Activated CD8-positive, alpha-beta memory T cell treated with anti-CD3 and anti-CD28 coated beads for 36 hours (primary cell): Measurements from ENCODE around the gene KLHL26. TPM values are rescaled to one million over a fixed set of nuclear protein-coding genes. Genes with fewer than 3 reads are reported as not detected.

ENCODE experiments used
- CTCF ChIA-PET: fragments of 350-600 bp; sonication (Branson Sonifier 250); formaldehyde crosslinking; loops from one replicate; lab custom pipeline; 2021; ENCODE audit warnings: antibody characterized with exemption; lab: Charles Lee
- POLR2A ChIA-PET: fragments of 350-600 bp; sonication (Branson Sonifier 250); formaldehyde crosslinking; loops from one replicate; lab custom pipeline; 2021; ENCODE audit warnings: antibody characterized with exemption; lab: Charles Lee
- total RNA-seq, 2 experiments: library from RNA; stranded (reverse); gene quantifications; one replicate each; pipeline ENCODE4 v1.2.3, GENCODE V29; 2021

KLHL26 gene
- total RNA-seq, 2 experiments from 2014 or later, result 11.8 to 14.3 TPM

DNA sequence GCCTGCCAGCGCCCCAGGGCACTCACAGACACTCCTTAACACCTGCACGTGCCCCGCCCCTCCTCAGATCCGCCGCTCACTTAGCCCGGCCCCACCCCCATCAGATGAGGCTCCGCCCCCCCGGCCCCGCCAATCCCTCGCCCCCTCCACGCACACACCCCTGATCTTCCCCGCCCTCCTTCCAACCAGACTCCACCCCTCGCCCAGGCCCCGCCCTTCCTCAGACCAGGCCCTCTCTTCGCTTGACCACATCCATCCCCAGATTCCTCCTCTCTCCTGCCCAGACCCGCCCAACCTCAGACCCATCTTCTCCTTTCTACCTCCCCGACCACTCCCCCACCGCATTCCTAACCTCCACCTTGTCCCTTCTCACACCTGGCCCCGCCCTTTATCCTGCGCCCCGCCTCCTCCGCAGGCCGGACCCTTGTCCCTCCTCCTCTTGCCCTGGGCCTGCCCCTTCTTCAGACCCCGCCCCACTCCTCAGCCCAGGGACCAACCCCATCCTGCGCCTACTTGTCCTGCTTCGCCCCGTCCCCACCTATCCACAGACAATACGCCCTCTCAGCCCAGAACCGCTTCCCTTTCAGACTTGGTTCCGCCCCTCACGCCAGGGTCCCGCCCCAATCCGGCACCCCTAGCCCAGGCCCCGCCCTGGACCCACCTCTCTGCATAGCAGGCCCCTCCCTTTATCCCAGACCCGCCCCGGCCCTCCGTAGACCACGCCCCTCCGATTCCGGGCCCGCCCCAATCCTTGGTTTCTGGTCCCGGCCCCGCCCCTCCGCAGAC lies 452 bp upstream of the KLHL26 start:
- POLR2A ChIA-PET, result interaction anchor here (1.7 kb wide), 1 partner anchor 196 kb away, joined by 3 read pairs; the partner anchor contains the start of gene UPF1

DNA sequence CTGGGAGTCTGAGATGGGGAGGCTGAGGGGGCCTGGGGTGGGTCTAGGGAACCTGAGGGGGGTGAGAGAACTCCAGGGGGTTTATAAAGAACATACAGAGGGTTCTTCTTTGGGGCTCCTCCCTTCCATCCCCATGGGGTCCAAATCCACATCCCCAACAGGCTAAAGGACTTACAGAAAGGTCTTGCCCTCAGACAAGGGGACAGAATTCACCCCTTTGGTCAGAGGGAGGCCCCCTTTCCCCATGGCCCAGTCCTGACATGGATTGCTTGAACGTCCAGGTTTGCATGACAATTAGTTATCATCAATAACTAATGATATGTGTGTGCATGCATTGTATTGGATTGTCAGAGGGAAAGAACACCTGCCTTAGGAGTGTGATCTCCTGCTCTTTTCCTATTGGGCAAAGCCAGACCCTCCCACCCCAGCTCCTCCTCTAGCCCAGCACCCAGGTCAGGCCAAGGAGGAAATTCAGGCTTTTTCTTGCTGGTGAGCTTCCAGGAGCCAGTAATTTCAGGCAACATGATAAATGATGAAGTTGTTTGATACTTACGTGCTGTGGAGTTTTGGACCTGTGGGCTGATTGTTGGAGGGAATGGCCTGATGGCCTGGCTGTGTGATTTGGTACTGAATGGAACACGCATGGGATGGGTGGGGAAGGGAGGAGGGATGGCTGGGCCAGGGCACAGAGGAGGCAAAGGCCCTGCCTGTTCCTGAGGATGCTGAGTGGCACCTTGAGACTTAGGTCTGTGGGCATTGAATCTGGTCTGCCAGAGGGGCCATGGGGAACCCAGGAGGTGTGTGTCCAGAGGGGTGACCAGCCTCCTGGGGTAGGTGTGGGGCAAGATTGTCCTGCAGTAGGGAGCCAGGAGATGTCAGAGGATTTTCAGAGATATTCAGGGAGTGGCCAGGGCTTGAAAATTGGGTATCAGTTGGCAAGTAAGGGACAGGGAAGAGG lies 1.1 kb downstream of the KLHL26 start:
- ChIA-PET CTCF (interaction anchor here (0.6 kb wide), 1 partner anchor 68 kb away, joined by 3 read pairs; no protein-coding TSS in a partner anchor), POLR2A (no interaction called here)

More for the DNA sequence above, 452 bp upstream of the KLHL26 start:
- CTCF ChIA-PET, result no interaction called here

DNA sequence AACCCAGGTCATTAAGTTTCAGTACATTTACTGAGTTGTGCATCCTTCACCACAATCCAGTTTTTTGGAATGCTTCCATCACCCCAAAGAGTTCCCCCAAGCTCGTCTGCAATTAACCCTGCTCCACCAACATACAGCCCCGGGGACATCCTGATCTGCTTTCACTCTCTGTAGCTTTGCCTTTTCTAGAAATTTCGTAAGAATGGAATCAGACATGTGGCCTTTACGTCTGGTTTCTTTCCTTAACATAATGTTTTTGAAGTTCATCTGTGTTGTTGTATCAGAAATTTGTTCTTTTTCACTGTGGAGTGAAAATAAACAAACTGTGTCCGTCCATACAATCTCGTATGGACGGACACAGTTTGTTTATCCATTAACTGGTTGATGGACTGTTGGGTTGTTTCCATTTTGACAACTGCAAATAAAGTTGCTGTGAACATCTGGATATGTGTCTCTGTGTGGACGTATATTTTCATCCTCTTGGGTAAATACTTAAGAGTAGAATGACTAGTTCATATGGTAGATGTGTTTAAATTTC lies 2.9 kb downstream of the KLHL26 start:
- ChIA-PET POLR2A (interaction anchor here (0.6 kb wide), 1 partner anchor 89 kb away, joined by 7 read pairs; no protein-coding TSS in a partner anchor), CTCF (no interaction called here)

DNA sequence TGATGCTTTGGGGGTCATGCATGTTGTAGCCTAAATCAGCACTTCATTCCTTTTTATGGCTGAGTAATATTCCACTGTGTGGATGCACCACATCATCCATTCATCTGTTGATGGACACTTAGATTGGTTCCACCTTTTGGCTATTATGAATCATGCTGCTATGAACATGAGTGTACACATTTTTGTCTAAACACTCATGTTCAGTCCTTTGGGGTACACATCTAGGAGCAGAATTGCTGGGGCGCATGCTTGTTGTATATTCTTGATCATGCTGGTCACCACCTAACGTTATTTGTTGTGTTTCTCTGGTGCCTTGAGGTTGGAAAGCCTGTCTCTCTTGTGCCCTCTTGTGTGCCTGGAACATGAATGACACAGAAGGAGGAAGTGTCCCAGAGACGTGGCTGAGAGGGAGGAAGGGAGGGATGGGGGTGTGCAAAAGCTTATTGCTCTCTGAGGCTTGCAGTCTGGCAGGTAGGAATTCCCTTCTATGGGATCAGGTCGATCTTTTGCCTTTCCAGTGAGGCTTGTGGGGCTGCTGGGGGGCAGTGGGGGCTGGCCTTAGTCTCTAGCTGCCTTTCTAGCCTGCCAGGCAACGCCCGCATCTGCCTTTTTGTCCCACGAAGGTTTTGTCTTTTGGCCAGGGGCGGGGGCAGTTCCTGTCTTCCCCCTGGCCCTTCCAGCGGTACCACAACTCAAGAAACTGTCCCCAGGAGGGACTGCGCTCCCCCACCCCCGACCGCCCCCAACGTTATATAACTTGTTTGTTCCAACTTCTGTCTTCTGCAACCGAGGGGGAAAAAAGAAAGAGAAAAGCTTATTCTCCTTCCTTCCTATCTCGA lies 7.6 kb downstream of the KLHL26 start:
- POLR2A ChIA-PET, result no interaction called here

DNA sequence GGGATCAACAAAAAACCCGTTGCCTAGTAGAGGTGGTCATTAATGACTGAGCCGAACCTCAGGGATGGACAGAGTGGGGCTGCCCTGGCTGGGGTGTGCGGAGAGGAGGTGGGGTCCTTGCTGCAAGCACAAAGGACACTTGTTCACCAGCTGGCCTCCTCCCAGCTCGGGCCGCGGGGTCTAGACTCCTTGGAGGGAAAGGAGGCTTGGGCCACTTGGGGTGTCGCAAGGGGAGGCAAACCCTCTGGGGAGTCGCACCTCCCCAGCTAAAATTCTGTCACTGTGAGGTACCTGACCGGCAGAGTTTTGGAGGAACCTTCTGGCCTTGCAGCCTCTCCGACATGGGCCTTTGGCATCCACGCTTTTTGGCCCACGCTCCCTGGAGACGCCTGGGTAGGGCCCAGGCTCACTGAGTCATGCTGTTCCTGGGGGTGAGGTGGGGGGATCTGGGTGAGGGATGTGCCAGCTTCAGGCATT lies 8.2 kb downstream of the KLHL26 start:
- CTCF ChIA-PET, result interaction anchor here (0.6 kb wide), 1 partner anchor 707 kb away, joined by 3 read pairs; no protein-coding TSS in a partner anchor
- POLR2A ChIA-PET, result no interaction called here

More for the DNA sequence above, 7.6 kb downstream of the KLHL26 start:
- CTCF ChIA-PET, result interaction anchor here (0.6 kb wide), 1 partner anchor 707 kb away, joined by 3 read pairs; no protein-coding TSS in a partner anchor

DNA sequence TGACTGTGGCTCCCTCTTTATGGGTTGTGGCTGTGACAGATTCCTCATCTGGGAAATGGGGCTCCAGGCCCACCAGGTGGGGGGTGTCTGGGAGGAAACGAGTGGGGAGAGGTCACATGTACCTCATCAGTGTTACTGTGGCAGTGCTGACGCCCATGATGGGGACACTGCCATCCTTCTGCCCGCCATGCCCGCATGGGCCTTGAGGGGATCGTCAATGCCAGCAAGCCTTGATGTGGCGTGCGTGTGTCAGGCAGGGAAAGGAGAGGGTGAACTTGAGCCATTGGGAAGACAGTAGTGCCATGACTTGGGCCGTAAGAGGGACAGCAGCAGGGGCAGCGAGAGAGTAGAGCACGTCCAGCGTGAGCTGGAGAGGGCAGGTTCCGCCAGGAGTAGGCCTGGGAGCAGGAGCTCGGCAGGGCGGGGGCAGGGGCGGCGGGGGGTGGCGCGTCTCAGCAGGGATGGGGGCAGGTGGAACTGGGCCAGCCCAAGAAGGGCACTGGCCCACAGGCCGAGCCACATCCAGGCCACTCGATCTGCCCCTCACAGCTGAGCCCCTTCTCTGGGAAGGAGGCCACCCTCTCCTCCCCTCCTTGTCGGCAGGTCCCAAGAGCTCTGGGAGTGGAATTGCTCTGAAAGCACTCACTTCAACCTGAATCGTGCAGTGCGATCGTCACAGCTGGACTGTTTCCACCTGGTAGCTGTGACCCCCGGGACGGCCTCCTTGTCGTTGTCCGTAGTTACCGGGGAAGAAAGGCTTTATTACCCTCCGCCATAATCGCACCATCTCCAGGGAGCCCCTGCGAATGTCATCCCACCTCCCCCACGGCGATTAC lies 9.9 kb downstream of the KLHL26 start:
- CTCF ChIA-PET, result no interaction called here

DNA sequence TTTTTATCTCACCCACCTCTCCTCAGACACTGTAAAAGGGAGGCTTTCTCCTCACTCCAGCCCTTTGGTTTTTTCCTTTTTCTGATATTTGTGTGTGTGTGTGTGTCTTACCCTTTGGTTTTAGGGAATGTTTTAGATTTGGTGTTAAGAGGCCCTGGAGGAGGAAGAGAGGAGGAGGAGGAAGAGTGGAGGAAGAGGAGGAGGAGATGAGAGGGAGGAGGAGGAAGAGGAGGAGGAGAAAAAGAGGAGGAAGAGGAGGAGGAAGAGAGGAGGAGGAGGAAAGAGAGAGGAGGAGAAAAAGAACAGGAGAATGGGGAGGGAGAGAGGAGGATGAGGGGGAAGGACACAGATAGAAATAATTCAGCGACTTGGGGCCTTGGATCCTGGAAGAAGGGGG lies 10.5 kb downstream of the KLHL26 start:
- POLR2A ChIA-PET, result no interaction called here
- CTCF ChIA-PET, result no interaction called here

More for the DNA sequence above, 9.9 kb downstream of the KLHL26 start:
- POLR2A ChIA-PET, result no interaction called here

DNA sequence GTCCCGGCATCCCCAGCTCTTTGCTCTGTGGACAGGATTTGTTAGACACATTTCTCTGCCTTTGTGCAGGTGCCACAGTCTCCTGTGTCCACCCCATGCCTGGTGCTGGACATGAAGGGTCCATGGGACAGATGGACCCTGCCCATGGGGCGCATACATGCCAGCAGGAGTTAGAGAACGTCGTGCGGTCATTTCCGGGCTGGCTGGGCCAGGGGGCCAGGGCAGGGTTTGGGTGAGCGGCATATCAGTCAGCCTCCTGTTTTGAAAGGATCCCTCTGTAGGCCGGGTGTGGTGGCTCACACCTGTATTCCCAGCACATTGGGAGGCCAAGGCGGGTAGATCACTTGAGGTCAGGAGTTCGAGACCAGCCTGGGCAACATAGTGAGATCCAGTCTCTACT lies 11.0 kb downstream of the KLHL26 start:
- CTCF ChIA-PET, result no interaction called here
- POLR2A ChIA-PET, result no interaction called here

DNA sequence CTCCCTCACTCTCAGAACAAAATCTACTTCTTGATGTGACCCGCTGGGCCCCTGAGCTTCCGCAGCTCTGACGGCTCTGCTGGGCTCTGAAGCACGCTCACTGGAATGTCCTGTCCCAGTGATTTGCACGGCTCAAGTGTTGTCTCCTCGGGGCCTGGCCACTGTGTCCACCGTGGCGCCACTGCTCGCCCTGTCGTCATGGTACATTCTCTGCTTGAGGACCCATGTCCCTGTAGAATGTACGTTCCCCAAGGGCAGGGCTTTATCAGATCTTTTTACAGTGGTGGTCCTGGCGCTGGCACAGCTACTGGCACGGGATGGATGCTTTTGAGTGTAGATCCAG lies 12.1 kb downstream of the KLHL26 start:
- ChIA-PET POLR2A (no interaction called here), CTCF (interaction anchor here (1.5 kb wide), 1 partner anchor 55 kb away, joined by 4 read pairs; no protein-coding TSS in a partner anchor)

DNA sequence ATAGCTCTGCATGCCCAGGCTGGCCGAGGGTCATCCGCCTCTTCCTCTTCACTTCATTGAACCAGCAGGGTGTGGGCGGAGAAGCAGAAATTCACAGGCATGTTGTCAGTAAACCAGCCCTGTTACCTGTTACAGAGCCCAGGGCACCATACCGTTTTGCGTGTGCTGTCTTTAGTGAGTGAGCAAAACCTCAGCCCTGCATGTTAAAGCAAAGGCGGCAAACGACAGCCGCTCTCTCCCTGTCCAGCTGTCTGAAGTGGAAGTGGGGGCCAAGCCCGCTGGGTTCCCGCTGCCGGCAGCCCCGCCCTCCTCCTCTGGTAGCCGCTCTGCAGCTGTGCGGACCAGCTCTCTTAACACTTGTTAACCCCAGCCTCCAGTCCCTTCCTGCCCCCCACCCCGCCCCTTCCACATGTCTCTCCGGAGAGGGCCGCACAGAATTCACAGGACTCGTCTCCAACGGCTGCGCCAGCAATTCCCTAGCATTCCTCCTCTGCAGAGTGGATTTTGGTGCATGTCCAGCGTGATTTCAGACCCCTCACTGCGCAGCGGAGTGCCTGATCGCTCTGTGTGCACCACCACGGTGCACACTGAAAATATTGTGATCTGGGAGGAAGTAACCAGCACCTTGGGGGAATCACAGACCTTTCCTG lies 12.7 kb downstream of the KLHL26 start:
- ChIA-PET CTCF (interaction anchor here (1.5 kb wide), 1 partner anchor 56 kb away, joined by 4 read pairs; no protein-coding TSS in a partner anchor), POLR2A (no interaction called here)

DNA sequence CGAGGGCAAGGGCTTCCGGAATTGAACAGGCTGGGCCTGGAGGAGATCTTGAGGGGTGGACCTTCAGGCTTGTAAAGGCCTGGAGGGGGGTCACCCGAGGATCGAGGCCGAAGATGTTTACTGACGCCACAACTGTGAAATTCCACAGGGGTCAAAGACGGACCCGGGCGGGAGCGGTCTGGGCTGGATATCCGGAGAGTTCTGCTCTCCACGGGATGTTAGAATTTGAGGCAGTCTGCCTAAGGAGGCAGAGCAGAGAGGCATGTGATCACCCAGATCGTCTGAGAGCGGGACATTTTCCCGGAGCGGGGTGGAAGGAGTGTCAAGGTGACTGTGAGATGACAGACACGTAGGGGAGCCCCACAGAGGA lies 13.2 kb downstream of the KLHL26 start:
- POLR2A ChIA-PET, result no interaction called here
- CTCF ChIA-PET, result no interaction called here

DNA sequence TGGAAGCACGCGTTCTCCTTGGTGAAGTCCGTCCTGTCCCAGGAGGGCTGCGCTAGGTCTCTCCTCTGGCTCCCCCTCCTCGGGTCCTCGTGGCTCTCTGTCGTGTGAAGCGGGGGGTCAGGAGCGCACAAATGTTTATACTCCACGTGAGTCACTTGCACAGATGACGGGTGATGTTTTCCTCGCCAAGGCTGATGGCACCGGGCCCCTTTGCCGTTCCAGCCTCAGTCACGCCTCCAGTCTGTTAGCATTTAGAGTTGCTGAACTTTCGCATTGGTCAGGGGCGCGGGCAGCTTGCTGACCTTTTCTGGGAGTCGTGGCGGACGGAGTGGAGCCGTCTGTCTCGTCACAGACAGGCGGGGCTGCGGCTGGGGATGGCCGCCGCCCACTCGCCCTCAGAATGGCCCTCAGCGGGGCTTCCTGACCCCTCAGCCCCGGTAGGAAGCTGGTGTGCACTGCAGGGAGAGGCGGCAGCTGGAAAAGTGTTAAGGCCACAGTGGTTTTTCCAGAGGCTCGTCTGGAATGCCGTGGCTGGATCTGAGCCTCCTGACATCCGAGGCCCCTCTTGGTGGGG lies 13.7 kb downstream of the KLHL26 start:
- CTCF ChIA-PET, result no interaction called here
- POLR2A ChIA-PET, result no interaction called here

DNA sequence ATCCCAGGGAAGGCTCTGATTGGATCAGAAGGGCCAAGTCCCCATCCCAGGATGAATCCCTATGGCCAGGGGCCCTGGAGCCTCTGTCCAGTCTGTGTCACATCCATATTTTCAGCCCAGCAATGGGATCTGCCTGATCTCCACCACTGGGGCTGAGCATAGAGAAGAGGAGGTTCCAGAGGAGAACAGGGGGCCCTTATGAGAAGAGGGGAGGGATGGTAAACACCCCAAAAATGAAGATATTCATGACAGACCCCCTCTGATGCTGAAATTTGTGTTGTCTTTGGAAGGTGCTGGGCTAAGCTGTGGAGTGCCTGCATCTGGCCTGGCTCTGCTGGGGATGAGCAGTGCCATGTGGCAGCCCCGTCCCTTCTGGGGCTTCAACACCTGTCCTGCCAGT lies 14.5 kb downstream of the KLHL26 start:
- POLR2A ChIA-PET, result no interaction called here
- CTCF ChIA-PET, result no interaction called here

DNA sequence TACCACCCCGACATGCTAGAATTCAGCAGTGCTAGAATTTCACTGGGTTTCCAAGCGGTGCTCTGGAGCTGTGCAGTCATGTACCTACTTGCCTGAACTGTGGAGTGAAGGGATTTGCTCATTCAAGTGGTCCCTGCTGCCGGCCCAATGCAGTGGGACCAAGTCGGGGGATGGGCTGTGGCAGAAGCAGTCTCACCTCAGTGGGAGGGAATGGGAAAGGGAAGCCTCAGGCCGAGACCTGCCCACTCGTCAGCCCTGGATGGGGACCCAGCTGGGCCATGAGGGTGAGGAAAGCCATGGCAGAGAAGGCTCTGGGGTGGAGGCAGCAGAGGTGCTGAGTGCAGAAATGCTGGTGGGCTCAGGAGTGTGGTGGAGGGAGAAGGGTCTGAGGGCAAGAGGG lies 14.9 kb downstream of the KLHL26 start:
- ChIA-PET POLR2A (no interaction called here), CTCF (interaction anchor here (1.0 kb wide), 1 partner anchor 10 kb away, joined by 5 read pairs; no protein-coding TSS in a partner anchor)

DNA sequence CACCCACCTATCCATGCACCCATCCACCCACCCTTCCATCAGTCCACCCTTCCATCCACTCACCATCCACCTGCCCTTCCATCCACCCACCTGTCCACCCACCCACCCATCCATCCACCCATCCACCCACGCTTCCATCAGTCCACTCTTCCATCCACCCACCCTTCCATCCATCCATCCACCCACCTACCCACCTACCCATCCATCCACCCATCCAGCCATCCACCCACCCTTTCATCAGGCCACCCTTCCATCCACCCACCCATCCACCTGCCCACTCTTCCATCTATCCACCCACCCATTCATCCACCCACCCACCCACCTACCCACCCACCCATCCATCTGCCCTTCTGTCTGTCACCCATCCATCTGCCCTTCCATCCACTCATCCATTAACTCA lies 17.0 kb downstream of the KLHL26 start:
- ChIA-PET CTCF (no interaction called here), POLR2A (no interaction called here)

DNA sequence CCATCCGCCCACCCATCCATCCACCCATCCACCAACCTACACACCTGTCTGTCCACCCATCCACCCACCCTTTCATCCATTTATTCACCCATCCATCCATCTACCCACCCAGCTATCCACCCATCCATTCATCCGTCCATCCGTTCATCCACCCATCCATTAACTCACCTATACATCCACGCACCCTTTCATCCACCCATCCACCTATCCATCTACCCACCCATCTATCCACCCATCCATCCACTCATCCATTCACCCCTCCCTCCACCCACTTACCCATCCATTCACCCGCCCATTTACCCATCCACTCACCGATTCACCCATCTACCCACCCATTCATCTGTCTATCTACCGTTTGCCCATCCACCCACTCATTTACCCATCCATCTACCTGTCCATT lies 17.6 kb downstream of the KLHL26 start:
- ChIA-PET CTCF (no interaction called here), POLR2A (no interaction called here)
